NCI-H82 treated with DMSO at 0.1 percent for 48 hours (cell line): Measurements from ENCODE around the gene TLE2.
"Not testable (repeated sequence)": the region's sequence is repeated elsewhere in the genome, so short reads cannot be mapped to it uniquely, and the experiment has no call there.

Experiments
- DNase-seq: peaks from one replicate; lab custom pipeline; 2025; ENCODE audit not compliant: unreplicated experiment; lab: John Stamatoyannopoulos, UW

The TLE2 gene

DNA sequence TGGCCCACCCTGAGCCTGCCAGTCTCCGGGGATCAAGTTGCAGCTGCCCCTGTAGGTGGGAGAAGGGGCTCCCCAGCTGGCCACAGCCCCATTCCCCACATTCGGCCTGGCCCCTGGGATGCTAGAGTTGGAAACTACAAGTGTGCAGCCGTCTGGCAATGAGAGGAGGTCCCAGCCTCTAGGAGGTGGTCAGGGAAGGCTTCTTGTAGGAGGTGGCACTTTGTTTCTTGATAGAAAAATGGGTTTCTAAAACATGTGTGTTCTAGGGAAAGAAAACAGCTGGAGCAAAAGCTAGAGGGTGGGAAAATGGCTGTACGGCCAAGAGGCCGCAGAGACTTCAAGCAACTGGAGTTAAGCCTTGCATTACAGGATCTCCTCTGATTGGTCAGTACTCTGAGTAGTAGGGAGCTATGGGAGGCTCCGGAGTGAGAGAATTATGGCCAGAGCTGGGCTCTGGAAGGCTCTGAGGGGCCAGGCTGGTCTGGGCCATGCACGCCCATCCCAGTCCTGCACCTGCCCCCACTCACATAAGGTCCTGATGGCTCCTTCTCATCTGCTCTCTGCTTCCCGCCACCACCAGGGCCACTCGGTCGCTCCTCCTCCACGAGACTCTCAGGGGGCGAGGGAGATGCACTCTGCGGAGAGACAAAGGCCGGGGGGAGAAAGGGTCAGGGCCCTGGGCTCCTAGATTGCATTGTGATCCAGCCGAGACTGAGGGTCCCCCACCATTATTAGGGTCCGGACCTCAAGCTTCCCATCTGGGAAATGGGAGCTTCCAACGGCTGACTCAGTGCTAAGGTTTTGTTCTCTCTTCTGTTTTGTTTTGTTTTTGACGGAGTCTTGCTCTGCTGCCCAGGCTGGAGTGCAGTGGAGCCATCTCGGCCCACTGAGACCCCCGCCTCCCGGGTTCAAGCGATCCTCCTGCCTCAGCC is 13.7 kb downstream of the TLE2 start:
- no peak for DNase-seq

GRCh38 chr19:3014135-3014534 is 14.9 kb downstream of the TLE2 start:
- no peak for DNase-seq

GRCh38 chr19:3013263-3013725 is 15.8 kb downstream of the TLE2 start:
- no peak for DNase-seq

DNA sequence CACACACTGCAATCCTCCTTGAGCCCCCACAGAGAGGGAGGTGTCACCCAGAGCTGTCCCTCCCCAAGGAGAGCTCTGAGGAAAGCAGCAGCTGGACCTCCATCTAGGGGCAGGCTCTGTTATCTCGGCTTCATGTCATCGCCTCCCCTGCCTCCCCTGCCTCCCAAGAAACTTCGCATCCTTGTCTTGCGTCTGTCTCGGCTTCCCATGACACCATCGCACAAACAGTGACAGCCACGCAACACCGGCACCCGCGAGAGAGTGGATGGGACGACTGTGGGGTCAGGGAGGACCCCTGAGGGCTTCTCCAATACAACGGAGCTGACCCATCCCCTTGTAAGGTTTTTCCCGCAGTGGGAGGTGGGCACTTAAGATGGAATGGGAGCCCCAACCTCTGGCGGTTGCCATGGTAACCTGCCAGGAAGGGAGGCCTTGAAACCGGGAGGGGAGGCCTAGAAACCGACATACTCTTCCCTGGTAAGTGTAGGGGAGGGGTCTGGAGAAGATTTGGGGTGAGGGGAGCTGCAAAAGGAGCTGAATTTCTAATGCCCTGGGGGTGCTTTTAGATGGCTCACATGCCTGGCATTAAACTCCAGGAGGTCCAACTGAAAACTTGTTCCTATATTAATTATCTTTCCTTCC is 16.3 kb downstream of the TLE2 start:
- DNase-seq: no peak

- not testable (repeated sequence) for DNase-seq
These were observed 17.0 kb downstream of the TLE2 start for GRCh38 chr19:3012059-3012458.

GRCh38 chr19:3010871-3011270 is 18.2 kb downstream of the TLE2 start:
- DNase-seq: no peak

GRCh38 chr19:3008994-3009393 is 20.1 kb downstream of the TLE2 start:
- no peak for DNase-seq

DNA sequence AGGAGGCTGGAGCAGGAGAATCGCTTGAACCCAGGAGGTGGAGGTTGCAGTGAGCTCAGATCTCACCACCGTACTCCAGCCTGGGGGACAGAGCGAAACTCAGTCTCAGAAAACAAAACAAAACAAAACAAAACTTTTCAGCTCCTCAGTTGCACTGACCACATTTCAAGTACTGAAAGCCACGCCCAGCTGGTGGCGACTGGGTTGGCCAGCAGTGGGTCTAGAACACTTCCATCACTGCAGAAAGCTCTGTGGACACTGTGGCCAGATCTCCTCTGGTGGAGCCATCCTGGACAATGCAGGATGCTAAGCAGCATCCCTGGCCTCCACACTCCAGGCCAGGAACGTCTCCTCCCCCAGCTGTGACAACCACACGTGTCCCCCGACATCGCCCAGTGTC is 21.1 kb downstream of the TLE2 start:
- no peak for DNase-seq

GRCh38 chr19:3006075-3006767 is 22.9 kb downstream of the TLE2 start:
- no peak for DNase-seq

GRCh38 chr19:3005345-3005744 is 23.7 kb downstream of the TLE2 start:
- DNase-seq: no peak

DNA sequence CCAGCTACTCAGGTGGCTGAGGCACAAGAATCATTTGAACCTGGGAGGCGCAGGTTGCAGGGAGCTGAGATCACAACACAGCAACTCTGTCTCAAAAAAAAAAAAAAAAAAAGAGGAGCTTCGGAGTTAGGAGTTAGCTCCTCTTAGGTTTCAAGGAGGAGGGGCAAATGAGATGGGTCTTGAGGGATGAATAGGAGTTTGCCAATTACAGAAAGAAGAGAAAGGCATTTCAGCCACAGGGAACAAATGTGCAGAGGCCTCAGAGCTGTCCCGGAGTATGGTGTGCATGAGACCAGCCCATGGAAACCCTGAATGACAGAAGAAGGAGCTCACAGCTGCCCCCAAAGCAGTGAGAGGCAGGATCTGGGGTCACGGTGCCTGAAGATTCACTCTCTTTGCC is 24.6 kb downstream of the TLE2 start:
- no peak for DNase-seq

DNA sequence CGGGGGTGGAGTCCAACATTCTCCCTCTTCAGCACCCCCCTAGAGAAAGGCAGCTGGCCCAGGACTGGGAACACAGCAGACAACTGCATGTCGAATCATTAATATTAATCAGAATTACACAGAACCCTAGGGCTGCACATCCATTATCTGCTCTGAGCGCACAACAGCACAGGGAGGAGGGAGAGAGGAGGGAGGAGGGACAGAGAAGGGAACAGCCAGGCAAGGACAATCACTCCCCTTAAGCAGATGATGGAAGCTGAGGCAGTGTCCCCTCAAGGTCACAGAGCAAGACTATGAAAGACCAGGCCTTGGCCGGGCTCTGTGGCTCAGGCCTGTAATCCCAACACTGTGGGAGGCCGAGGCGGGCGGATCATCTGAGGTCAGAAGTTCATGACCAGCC is 26.0 kb downstream of the TLE2 start:
- DNase-seq: no peak

GRCh38 chr19:3001235-3001800 is 27.8 kb downstream of the TLE2 start:
- DNase-seq: no peak

GRCh38 chr19:2998642-2999041 is 30.4 kb downstream of the TLE2 start:
- no peak for DNase-seq

DNA sequence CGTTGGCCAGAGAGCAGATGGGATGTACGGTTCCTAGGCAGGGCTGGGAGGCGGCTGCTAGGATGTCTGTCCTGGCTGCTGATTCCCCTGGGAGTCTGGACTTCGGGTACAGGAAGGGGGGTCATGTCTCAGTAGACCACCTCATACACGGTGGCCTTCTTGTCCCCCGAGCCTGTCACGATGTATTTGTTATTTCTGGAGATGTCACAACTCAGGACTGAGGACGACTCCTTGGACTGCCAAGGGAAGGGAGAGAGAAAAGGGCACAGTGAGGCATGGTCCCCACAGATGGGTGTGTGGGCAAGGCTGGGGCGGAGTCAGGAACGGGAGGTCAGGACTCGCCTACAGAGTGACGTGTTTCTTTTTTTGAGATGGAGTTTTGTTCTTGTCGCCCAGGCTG is 31.4 kb downstream of the TLE2 start:
- no peak for DNase-seq

DNA sequence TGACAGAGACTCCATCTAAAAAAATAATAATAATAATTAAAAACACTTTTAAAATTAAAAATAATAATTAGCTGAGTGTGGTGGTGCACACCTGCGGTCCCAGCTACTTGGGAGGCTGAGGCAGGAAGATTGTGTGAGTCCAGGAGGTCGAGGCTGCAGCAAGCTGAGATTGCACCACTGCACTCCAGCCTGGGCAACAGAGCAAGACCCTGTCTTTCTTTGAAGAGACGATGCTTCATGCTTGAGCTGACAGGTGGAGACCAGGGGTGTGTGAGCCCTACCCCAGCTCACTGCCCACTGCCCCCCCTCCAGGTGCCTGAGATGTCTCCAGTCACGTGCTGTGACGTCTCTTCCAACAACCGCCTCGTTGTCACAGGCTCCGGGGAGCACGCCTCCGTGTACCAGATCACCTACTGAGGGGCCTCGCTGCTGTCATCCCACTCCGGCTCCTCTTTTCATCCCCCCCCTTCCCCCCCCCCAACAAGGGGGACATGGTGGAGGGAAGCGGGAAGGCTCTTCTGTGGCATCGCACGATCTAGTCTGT is 34.4 kb downstream of the TLE2 start:
- no peak for DNase-seq

DNA sequence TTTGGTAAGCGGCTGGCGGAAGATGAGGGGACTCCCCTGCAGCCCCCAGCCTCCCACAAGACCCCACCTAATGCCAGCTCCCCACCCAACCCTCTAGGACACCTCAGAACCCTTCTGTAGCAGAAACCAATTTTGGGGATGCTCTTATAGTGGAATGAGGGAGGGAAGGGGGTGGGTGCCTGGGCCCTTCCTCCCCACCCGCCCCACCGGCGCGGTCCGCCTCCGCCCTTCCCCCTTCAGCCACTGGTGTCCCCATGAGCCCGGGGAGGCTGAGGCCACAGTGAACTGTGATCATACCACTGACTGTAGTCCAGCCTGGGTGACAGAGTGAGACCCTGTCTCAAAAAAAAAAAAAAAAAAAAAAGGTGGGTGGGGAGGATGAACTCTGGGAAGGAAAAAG is 35.5 kb downstream of the TLE2 start:
- no peak for DNase-seq

DNA sequence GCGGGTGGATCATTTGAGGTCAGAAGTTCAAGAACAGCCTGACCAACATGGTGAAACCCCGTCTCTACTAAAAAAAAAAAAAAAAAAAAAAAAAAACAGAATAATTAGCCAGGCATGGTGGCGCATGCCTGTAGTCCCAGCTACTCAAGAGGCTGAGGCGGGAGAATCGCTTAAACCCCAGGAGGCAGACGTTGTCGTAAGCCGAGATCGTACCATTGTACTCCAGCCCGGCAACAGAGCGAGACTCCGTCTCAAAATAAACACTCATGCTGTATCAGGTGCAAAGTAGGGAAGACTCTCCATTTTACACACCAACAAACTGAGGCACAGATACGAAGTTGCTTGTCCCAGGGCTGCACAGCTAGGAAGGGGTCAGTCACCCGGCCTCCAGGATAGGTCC is 36.1 kb downstream of the TLE2 start:
- DNase-seq: no peak

DNA sequence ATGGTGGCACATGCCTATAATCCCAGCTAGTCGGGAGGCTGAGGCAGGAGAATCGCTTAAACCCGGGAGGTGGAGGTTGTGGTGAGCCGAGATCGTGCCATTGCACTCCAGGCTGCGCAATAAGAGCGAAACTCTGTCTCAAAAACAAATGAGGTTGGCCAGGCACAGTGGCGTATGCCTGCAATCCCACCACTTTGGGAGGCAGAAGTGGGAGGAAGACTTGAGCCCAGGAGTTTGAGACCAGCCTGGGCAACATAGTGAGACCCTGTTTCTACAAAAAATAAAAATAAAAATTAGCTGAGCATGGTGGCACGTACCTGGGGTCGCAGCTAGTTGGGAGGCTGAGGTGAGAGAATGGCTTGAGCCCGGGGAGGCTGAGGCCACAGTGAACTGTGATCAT is 36.7 kb downstream of the TLE2 start:
- DNase-seq: not testable (repeated sequence)

DNA sequence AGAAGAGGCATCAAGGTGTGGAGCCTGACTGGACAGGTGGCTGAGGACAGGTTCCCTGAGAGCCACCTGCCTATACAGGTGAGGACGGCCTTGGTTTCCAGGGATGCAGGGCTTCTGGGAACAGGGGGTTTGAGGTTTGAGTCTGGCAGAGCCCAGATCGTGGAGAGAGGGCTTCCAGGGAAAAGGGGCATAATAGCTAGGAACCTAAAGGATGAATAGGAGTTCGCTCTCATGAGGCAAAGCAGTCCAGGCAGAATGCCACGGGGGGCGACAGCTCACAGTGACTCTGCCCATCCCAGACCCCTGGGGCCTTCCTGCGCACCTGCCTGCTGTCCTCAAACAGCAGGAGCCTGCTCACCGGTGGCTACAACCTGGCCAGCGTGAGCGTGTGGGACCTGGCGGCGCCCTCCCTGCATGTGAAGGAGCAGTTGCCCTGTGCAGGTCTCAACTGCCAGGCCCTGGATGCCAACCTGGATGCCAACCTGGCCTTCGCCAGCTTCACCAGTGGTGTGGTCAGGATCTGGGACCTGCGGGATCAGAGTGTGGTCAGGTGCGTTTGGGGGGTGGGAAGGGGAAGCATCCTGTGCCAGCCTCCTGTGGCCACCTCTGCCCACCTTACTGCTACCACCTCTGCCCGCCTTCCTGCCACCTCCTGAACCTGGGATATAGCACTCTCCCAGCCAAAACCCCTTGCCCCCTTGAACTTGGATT is 39.7 kb downstream of the TLE2 start:
- no peak for DNase-seq

DNA sequence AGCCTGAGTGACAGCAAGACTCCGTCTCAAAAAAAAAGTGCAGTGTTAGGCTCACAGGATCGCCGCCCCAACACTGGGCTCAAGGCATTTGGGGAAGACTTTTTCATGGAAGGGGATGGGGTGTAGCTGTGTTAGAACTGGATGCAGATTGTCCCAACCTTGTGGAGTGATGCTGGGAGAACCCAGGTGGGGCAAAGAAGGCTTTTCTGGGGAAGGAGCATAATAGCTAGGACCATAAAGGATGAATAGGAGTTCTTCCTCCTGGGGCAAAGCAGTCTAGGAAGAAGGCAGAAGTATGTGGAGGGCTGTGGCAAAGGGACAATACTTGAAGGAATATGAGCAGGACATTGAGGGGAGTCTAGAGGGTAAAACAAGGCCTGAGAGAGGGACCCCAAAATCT is 40.5 kb downstream of the TLE2 start:
- no peak for DNase-seq
